Skeletal muscle satellite cell (primary cell): ENCODE data around the gene OIP5.
"Not testable (repeated sequence)": the region's sequence is repeated elsewhere in the genome, so short reads cannot be mapped to it uniquely, and the experiment has no call there.

Experiments used
- H3K27me3 ChIP-seq: 2 replicates; pipeline ENCODE4 v1.7.0; 2013; ENCODE audit warnings: low read length; ENCODE audit not compliant: control insufficient read depth, insufficient read depth
- H3K36me3 ChIP-seq: 2 replicates; pipeline ENCODE4 v1.7.0; 2013; ENCODE audit warnings: mild to moderate bottlenecking, control low read depth, low read length; ENCODE audit not compliant: insufficient read depth
- H3K4me1 ChIP-seq: 2 replicates; pipeline ENCODE4 v1.7.0; 2013; ENCODE audit warnings: low read length; ENCODE audit not compliant: control insufficient read depth, insufficient read depth
- H3K4me2 ChIP-seq: 2 replicates; pipeline ENCODE4 v1.7.0; 2013; ENCODE audit warnings: mild to moderate bottlenecking, low read length
- H3K4me3 ChIP-seq: 2 replicates; pipeline ENCODE4 v1.7.0; 2013; ENCODE audit warnings: low read length
- H3K9ac ChIP-seq: 2 replicates; pipeline ENCODE4 v1.7.0; 2013; ENCODE audit warnings: mild to moderate bottlenecking, low read depth, low read length, moderate library complexity
- H3K9me3 ChIP-seq: replicated peaks from 2 replicates; pipeline ENCODE4 v1.7.0; 2013; ENCODE audit warnings: mild to moderate bottlenecking, control low read depth, low read length

OIP5 gene

GRCh38 chr15:41292521-41292920 is 39.9 kb downstream of the OIP5 start:
- Histone ChIP-seq H3K4me1 (no peaks in the 10 kb centered on the region), H3K36me3 (peaks cover 22% of the 10 kb centered on the region), H3K4me2 (no peak overlapping the region), H3K9ac (no peak overlapping the region), H3K27me3 (no peaks in the 10 kb centered on the region), H3K4me3 (no peak overlapping the region), H3K9me3 (no peaks in the 10 kb centered on the region)

DNA sequence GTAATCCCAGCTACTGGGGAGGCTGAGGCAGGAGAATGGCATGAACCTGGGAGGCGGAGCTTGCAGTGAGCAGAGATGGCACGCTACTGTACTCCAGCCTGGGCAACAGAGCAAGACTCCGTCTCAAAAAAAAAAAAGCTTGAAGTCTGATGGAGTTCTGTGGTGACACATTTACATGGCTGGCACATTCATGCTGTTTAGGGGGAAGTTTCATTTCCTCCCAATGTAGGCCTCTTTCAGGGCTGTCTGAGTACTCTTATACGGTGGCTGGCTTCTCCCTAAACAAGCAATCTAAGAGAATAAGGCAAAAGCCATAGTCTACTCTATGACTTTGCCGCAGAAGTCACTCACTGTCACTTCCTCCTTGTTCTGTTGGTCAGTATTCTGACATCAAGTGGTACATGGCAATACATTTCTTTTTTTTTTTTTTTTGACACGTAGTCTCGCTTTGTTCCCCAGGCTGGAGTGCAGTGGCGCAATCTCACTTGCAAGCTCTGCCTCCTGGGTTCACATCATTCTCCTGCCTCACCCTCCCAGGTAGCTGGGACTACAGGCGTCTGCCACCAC is 41.2 kb downstream of the OIP5 start:
- Histone ChIP-seq H3K9me3 (no peaks in the 10 kb centered on the region), H3K4me1 (peaks cover 6% of the 10 kb centered on the region), H3K36me3 (peaks cover 32% of the 10 kb centered on the region), H3K4me3 (no peak overlapping the region), H3K27me3 (no peaks in the 10 kb centered on the region), H3K4me2 (no peak overlapping the region), H3K9ac (no peak overlapping the region)

GRCh38 chr15:41289953-41290352 is 42.4 kb downstream of the OIP5 start:
- Histone ChIP-seq H3K4me1 (peaks cover 6% of the 10 kb centered on the region), H3K4me2 (no peak overlapping the region), H3K36me3 (peaks cover 37% of the 10 kb centered on the region), H3K9ac (no peak overlapping the region), H3K27me3 (no peaks in the 10 kb centered on the region), H3K4me3 (no peak overlapping the region), H3K9me3 (no peaks in the 10 kb centered on the region)

- peaks cover 7% of the 10 kb centered on the region for H3K4me1 ChIP-seq
- no peak overlapping the region for H3K4me2 ChIP-seq
These were observed 43.9 kb downstream of the OIP5 start for GRCh38 chr15:41288464-41288863.

GRCh38 chr15:41286665-41287333 is 45.6 kb downstream of the OIP5 start:
- Histone ChIP-seq H3K4me3 (no peak overlapping the region), H3K4me2 (no peak overlapping the region), H3K27me3 (no peaks in the 10 kb centered on the region), H3K4me1 (peaks cover 15% of the 10 kb centered on the region), H3K9ac (no peak overlapping the region), H3K36me3 (peaks cover 33% of the 10 kb centered on the region), H3K9me3 (no peaks in the 10 kb centered on the region)

More at GRCh38 chr15:41288464-41288863, 43.9 kb downstream of the OIP5 start:
- H3K4me3 ChIP-seq, result no peak overlapping the region
- no peaks in the 10 kb centered on the region for H3K27me3 ChIP-seq
- peaks cover 33% of the 10 kb centered on the region for H3K36me3 ChIP-seq
- H3K9ac ChIP-seq, result no peak overlapping the region
- H3K9me3 ChIP-seq, result no peaks in the 10 kb centered on the region

DNA sequence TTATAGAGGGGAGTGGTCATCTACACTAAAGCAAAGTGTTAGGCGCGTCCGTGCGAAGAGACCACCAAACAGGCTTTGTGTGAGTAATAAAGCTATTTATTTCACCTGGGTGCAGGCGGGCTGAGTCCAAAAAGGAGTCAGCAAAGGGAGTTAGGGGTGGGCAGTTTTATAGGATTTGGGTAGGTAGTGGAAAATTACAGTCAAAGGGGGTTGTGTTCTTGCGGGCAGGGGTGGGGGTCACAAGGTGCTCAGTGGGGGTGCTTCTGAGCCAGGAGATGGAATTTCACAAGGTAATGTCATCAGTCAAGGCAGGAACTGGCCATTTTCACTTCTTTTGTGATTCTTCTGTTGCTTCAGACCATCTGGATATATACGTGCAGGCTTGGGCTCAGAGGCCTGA is 47.1 kb downstream of the OIP5 start:
- peaks cover 25% of the 10 kb centered on the region for H3K4me1 ChIP-seq
- H3K4me3 ChIP-seq, result peak overlapping the region; percentile 92
- peaks cover 33% of the 10 kb centered on the region for H3K36me3 ChIP-seq
- H3K9me3 ChIP-seq, result no peaks in the 10 kb centered on the region
- H3K4me2 ChIP-seq, result peak overlapping the region; percentile 84
- peak overlapping the region; percentile 90 for H3K9ac ChIP-seq
- H3K27me3 ChIP-seq, result no peaks in the 10 kb centered on the region

GRCh38 chr15:41284427-41285177 is 47.8 kb downstream of the OIP5 start:
- H3K36me3 ChIP-seq, result peaks cover 38% of the 10 kb centered on the region
- peak overlapping the region; percentile 90 for H3K9ac ChIP-seq
- H3K27me3 ChIP-seq, result no peaks in the 10 kb centered on the region
- H3K4me2 ChIP-seq, result peak overlapping the region; percentile 84
- peaks cover 25% of the 10 kb centered on the region for H3K4me1 ChIP-seq
- H3K9me3 ChIP-seq, result no peaks in the 10 kb centered on the region
- H3K4me3 ChIP-seq, result peak overlapping the region; percentile 92

- peaks cover 38% of the 10 kb centered on the region for H3K36me3 ChIP-seq
- peak overlapping the region; percentile 90 for H3K9ac ChIP-seq
- H3K4me3 ChIP-seq, result peak overlapping the region; percentile 92
- H3K4me2 ChIP-seq, result peak overlapping the region; percentile 84
- H3K27me3 ChIP-seq, result no peaks in the 10 kb centered on the region
- peaks cover 25% of the 10 kb centered on the region for H3K4me1 ChIP-seq
- H3K9me3 ChIP-seq, result no peaks in the 10 kb centered on the region
These were observed 48.6 kb downstream of the OIP5 start for GRCh38 chr15:41283653-41284426.

GRCh38 chr15:41282980-41283652 is 49.3 kb downstream of the OIP5 start:
- not testable (repeated sequence) for H3K9me3 ChIP-seq, H3K27me3 ChIP-seq
- Histone ChIP-seq H3K9ac (peak overlapping the region; percentile 63), H3K4me3 (peak overlapping the region; percentile 92), H3K4me2 (peak overlapping the region; percentile 67), H3K36me3 (peaks cover 31% of the 10 kb centered on the region), H3K4me1 (peaks cover 25% of the 10 kb centered on the region)

GRCh38 chr15:41282436-41282835 is 50.0 kb downstream of the OIP5 start:
- H3K9me3 ChIP-seq, H3K4me3 ChIP-seq, H3K27me3 ChIP-seq, H3K9ac ChIP-seq, H3K4me2 ChIP-seq: not testable (repeated sequence)
- H3K4me1 ChIP-seq, result peaks cover 25% of the 10 kb centered on the region
- peaks cover 29% of the 10 kb centered on the region for H3K36me3 ChIP-seq

DNA sequence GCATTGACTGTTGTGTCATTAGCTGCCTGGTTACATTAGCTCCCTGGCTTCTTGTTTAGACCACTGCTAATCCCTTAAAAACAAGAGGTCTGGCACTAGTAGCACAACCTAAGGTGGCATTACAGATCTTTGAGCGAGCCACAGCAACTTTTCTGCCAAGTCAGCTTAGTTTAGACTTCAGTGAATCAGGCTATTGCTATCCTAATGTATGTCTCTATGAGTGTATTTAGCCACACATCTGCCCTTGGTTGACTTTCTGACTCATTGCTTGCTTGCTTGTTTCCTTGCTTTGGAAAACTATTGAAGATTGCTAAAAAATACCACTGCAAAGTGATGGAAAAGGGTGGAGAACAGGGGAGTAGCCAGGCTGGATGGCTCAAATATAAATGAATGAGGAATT is 51.2 kb downstream of the OIP5 start:
- Histone ChIP-seq H3K4me3 (no peak overlapping the region), H3K27me3 (no peaks in the 10 kb centered on the region), H3K36me3 (peaks cover 28% of the 10 kb centered on the region), H3K9me3 (no peaks in the 10 kb centered on the region), H3K4me2 (no peak overlapping the region), H3K9ac (no peak overlapping the region), H3K4me1 (peaks cover 19% of the 10 kb centered on the region)
